ENCODE results near the gene PSENEN. TPM values are rescaled to one million over a fixed set of nuclear protein-coding genes. Genes with fewer than 3 reads are reported as not detected.
A peak's percentile ranks its signal among the peaks of the same experiment; 100 is the strongest.

PSENEN gene
- total and polyA plus RNA-seq, 11 donors, result 25.2 to 95.1 (median 42.3) TPM

- WGBS, 4 donors, result 75 to 88% (median 84%) methylated on average over 9 of the region's 9 CpGs
- H3K4me1 ChIP-seq, result peaks cover 14 to 67% (median 32%) of the 10 kb centered on the region in 12 donors
Observed at GRCh38 chr19:35742121-35742724, 3.2 kb upstream of the PSENEN start, which contains the start of gene IGFLR1. Gene IGFLR1, minus strand, starts transcription at chr19:35742452. Its CDS starts 1,272 bp downstream, at chr19:35741180.

GRCh38 chr19:35743640-35744429 lies 1.6 kb upstream of the PSENEN start:
- WGBS, 4 donors, result 83 to 90% (median 87%) methylated on average over 19 of the region's 19 CpGs
- ATAC-seq (no peak), DNase-seq (no peak)
- TF ChIP-seq POLR2A (IDR thresholded peaks at IDR 0.05) (no peak), CTCF (IDR thresholded peaks at IDR 0.05) (no peak)
- no peaks in the 10 kb centered on the region for H3K9me3 ChIP-seq
- peak overlapping the region in 3 of 12 donors; percentile 100 for H3K27ac ChIP-seq
- H3K36me3 ChIP-seq, result peaks cover 0 to 18% (median 10%) of the 10 kb centered on the region in 9 donors
- H3K27me3 ChIP-seq, result no peaks in the 10 kb centered on the region
- H3K4me3 ChIP-seq, result peak overlapping the region in 8 of 12 donors; percentile 84 to 100 (median 91)
- intact Hi-C loops (cut with DNase I), result loop anchor here in 5 of 10 donors (2.0 to 10.0 kb wide), 4 partner anchors 27 to 311 kb away; partner anchors contain the start of genes LRFN3 (in 2 of the 5), THAP8 (in 1 of the 5) and WDR62 (in 1 of the 5)
- H3K4me1 ChIP-seq, result peaks cover 14 to 74% (median 39%) of the 10 kb centered on the region in 12 donors

More at GRCh38 chr19:35742121-35742724, 3.2 kb upstream of the PSENEN start, which contains the start of gene IGFLR1:
- ATAC-seq (no peak), DNase-seq (peak in 1 of 5 donors; percentile 56)
- TF ChIP-seq POLR2A (IDR thresholded peaks at IDR 0.05) (no peak), CTCF (IDR thresholded peaks at IDR 0.05) (no peak)
- H3K27me3 ChIP-seq, result no peaks in the 10 kb centered on the region
- H3K9me3 ChIP-seq, result no peaks in the 10 kb centered on the region
- intact Hi-C loops (cut with DNase I), result loop anchor here in 4 of 10 donors (5.0 to 10.0 kb wide), 3 partner anchors 190 to 313 kb away; partner anchors contain the start of genes LRFN3 (in 2 of the 4), THAP8 (in 1 of the 4) and WDR62 (in 1 of the 4)
- peak within 1 kb of the TSS in 10 of 12 donors; percentile 29 to 95 (median 74) for H3K27ac ChIP-seq
- peaks cover 0 to 33% (median 25%) of the 10 kb centered on the region in 9 donors for H3K36me3 ChIP-seq
- peak within 1 kb of the TSS in 10 of 12 donors; percentile 42 to 80 (median 67) for H3K4me3 ChIP-seq

- ATAC-seq (peak; percentile 69 to 82 (median 74)), DNase-seq (peak; percentile 96 to 98 (median 97))
- H3K27me3 ChIP-seq, result no peaks in the 10 kb centered on the region
- 6 to 11% (median 9%) methylated on average over 35 to 41 of the region's 41 CpGs for WGBS, 4 donors
- H3K27ac ChIP-seq, result peak overlapping the region; percentile 99 to 100 (median 100)
- H3K36me3 ChIP-seq, result peaks cover 0 to 16% (median 5%) of the 10 kb centered on the region in 9 donors
- H3K9me3 ChIP-seq, result no peaks in the 10 kb centered on the region
- peaks cover 12 to 74% (median 45%) of the 10 kb centered on the region in 12 donors for H3K4me1 ChIP-seq
- H3K4me3 ChIP-seq, result peak overlapping the region; percentile 72 to 100 (median 90)
- TF ChIP-seq CTCF (IDR thresholded peaks at IDR 0.05) (peak in 10 of 12 donors; percentile 20 to 69 (median 45)), POLR2A (IDR thresholded peaks at IDR 0.05) (no peak)
- intact Hi-C loops (cut with DNase I), result loop anchor here in 6 of 10 donors (1.0 to 10.0 kb wide), 6 partner anchors 28 to 310 kb away; partner anchors contain the start of genes LRFN3 (in 2 of the 6), COX6B1 (in 1 of the 6), THAP8 (in 1 of the 6) and WDR62 (in 1 of the 6)
Observed at GRCh38 chr19:35744430-35745327, 772 bp upstream of the PSENEN start.
